Eye (tissue), 1 donor: ENCODE data around the gene SH3D19.
"Not testable (repeated sequence)": the region's sequence is repeated elsewhere in the genome, so short reads cannot be mapped to it uniquely, and the experiment has no call there.

Experiments
- DNase-seq: peaks from one replicate; pipeline ENCODE4 v3.0.0-alpha.2; 2015

SH3D19 gene

GRCh38 chr4:151091047-151091446 is 234.4 kb downstream of the SH3D19 start:
- no peak for DNase-seq

DNA sequence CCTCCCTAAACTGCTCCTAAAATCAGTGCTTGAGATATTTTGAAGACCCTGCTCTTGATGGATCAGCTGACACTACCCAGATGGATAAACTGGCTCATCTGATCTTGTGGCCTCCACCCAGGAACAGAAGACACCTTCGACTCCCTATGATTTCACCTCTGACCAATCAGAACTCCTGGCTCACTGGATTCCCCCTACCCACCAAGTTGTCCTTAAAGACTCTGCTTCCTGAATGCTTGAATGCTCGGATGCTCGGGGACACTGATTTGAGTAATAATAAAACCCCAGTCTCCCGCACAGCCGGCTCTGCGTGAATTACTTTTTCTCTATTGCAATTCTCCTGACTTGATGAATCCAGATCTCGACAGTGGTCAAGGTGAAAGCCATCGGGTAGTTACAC is 237.9 kb downstream of the SH3D19 start:
- no peak for DNase-seq

GRCh38 chr4:151077978-151078377 is 247.4 kb downstream of the SH3D19 start:
- not testable (repeated sequence) for DNase-seq

GRCh38 chr4:151074416-151074916 is 250.9 kb downstream of the SH3D19 start:
- no peak for DNase-seq
